Smooth muscle cell (in vitro differentiated cells): ENCODE measurements around the gene CADM4. TPM values are rescaled to one million over a fixed set of nuclear protein-coding genes. Genes with fewer than 3 reads are reported as not detected.

Source experiments
- DNase-seq: peaks from one replicate; lab custom pipeline; 2025; ENCODE audit not compliant: unreplicated experiment; lab: John Stamatoyannopoulos, UW
- H2AFZ ChIP-seq: fragments of 200-600 bp; sonication (generic); 2 replicates; pipeline ENCODE4 v1.6.0; 2016; ENCODE audit warnings: antibody characterized with exemption, low read depth, mild to moderate bottlenecking
- H3F3A ChIP-seq: fragments of 200-600 bp; sonication (generic); 2 replicates; pipeline ENCODE4 v1.6.0; 2017; ENCODE audit warnings: antibody characterized with exemption, low read depth
- H3K27ac ChIP-seq: fragments of 200-600 bp; sonication (generic); 2 replicates; pipeline ENCODE4 v1.5.1; 2016; ENCODE audit warnings: low read depth, mild to moderate bottlenecking
- H3K27me3 ChIP-seq: fragments of 200-600 bp; sonication (generic); 2 replicates; pipeline ENCODE4 v1.6.1; 2016; ENCODE audit warnings: low read depth, mild to moderate bottlenecking
- H3K36me3 ChIP-seq: fragments of 200-600 bp; sonication (generic); 2 replicates; pipeline ENCODE4 v1.5.1; 2016; ENCODE audit warnings: low read depth
- H3K4me1 ChIP-seq: fragments of 200-600 bp; sonication (generic); 2 replicates; pipeline ENCODE4 v1.5.1; 2016; ENCODE audit warnings: low read depth
- H3K4me2 ChIP-seq: fragments of 200-600 bp; sonication (generic); 2 replicates; pipeline ENCODE4 v1.6.0; 2016; ENCODE audit warnings: mild to moderate bottlenecking
- H3K4me3 ChIP-seq: fragments of 200-600 bp; sonication (generic); 2 replicates; pipeline ENCODE4 v1.5.1; 2016; ENCODE audit warnings: mild to moderate bottlenecking
- H3K79me2 ChIP-seq: fragments of 200-600 bp; sonication (generic); 2 replicates; pipeline ENCODE4 v1.6.0; 2016; ENCODE audit warnings: low read depth, mild to moderate bottlenecking
- H3K9ac ChIP-seq: fragments of 200-600 bp; sonication (generic); 2 replicates; pipeline ENCODE4 v1.6.0; 2016; ENCODE audit warnings: low read depth
- H3K9me3 ChIP-seq: fragments of 200-600 bp; sonication (generic); replicated peaks from 2 replicates; pipeline ENCODE4 v1.5.1; 2016; ENCODE audit warnings: low read depth
- H4K20me1 ChIP-seq: fragments of 200-600 bp; sonication (generic); 2 replicates; pipeline ENCODE4 v1.6.0; 2016; ENCODE audit warnings: low read depth
- CTCF ChIP-seq: fragments of 200-600 bp; sonication (generic); IDR thresholded peaks from 2 replicates; pipeline ENCODE4 v1.5.1; 2017; ENCODE audit warnings: borderline replicate concordance, mild to moderate bottlenecking, antibody characterized with exemption; ENCODE audit not compliant: insufficient read depth, poor library complexity, severe bottlenecking
- WGBS: methylation state at CpG from one replicate; pipeline ENCODE4 v1.1.7; 2016; ENCODE audit warnings: low lambda C conversion rate; 5-methylcytosine and 5-hydroxymethylcytosine counted together
- polyA plus RNA-seq: library from polyadenylated mRNA; unstranded; fragments of >200 nt; fragmentation: Nextera tagmentation; extraction: Ambion mirVana; gene quantifications from 2 replicates; pipeline ENCODE4 v1.2.1, GENCODE V29; 2016
- total RNA-seq: library from RNA; depleted of rRNA; stranded (reverse); fragments of >200 nt; gene quantifications from 2 replicates; pipeline ENCODE4 v1.2.3, GENCODE V29; 2014

CADM4 gene
- total and polyA plus RNA-seq, 2 experiments from 2014 or later = 1.9 to 2.4 TPM

GRCh38 chr19:43624933-43625332, 14.7 kb downstream of the CADM4 start:
- Histone ChIP-seq H3K27ac (no peak overlapping the region), H3K36me3 (no peaks in the 10 kb centered on the region), H3K9me3 (no peaks in the 10 kb centered on the region), H3K4me2 (no peak overlapping the region), H2AFZ (no peak overlapping the region), H3K9ac (no peak overlapping the region), H3F3A (no peaks in the 10 kb centered on the region), H3K79me2 (no peaks in the 10 kb centered on the region), H4K20me1 (no peaks in the 10 kb centered on the region), H3K4me1 (peaks cover 5% of the 10 kb centered on the region), H3K4me3 (no peak overlapping the region), H3K27me3 (no peaks in the 10 kb centered on the region)
- 14% methylated on average over 28 of the region's 30 CpGs for WGBS
- peak; percentile 23 for TF ChIP-seq CTCF
- DNase-seq = no peak

DNA sequence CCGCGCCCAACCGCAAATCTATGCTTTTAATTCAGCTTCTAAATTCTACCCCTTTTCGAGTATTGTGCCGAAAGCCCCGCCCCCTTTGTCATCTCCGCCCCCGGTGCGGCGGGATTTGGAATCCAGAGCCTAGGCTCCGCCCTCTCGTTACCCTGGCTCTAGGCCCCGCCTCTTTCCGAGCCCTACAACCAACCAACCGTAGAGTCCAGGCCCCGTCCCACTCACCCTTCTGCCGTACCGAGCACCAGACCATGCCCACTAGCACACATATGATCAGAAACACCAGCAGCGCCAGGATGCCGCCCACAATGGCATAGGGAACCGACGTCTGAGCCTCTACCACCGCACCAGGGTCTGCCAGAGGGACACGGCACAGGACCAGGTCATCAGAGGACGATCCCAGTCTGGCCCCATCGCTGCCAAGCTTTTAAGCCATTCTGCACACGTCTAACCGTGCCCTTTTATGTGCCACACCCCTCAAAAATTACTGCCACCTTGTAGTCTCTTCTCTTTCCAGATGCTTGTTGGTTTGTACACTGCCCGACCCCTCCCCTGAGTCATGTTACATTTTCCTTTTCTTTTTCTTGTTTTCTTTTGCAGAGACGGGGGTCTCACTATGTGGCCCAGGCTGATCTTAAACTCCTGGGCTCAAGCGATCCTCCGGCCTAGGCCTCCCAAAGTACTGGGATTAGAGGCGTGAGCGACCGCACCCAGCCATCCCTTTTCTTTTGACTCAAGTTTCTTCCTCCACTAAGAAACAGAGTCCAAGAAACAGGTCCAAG, 15.6 kb downstream of the CADM4 start:
- H3K79me2 ChIP-seq = no peaks in the 10 kb centered on the region
- TF ChIP-seq CTCF = no peak
- WGBS = 92% methylated on average over 35 of the region's 35 CpGs
- DNase-seq = no peak
- no peaks in the 10 kb centered on the region for H4K20me1 ChIP-seq
- H3K9me3 ChIP-seq = no peaks in the 10 kb centered on the region
- H3F3A ChIP-seq = no peaks in the 10 kb centered on the region
- H3K27me3 ChIP-seq = no peaks in the 10 kb centered on the region
- H2AFZ ChIP-seq = no peak overlapping the region
- H3K4me2 ChIP-seq = no peak overlapping the region
- H3K36me3 ChIP-seq = no peaks in the 10 kb centered on the region
- no peak overlapping the region for H3K27ac ChIP-seq
- H3K4me1 ChIP-seq = peaks cover 5% of the 10 kb centered on the region
- H3K4me3 ChIP-seq = no peak overlapping the region
- no peak overlapping the region for H3K9ac ChIP-seq

DNA sequence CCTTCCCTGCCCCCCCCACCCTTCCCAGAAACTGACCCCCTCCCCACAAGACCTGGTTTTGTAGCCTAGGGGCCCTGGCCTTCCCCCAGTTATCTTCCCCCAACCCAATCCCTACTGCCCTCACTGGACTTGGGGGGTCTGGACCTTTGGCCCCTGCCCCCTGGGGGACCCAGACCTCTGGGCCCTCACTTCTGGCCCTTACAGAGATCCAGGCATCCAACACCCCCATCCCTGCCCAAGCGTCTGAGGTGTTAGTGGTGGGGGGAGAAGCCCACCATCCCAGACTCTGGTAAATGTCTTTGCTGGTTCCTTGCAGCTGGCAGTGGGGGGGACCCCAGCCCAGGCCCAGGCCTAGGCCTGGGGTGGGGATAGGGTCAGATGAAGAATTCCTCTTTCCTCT, 16.7 kb downstream of the CADM4 start:
- no peak overlapping the region for H3K4me2 ChIP-seq
- 88% methylated on average over 1 of the region's 1 CpG for WGBS
- H2AFZ ChIP-seq = no peak overlapping the region
- H3K79me2 ChIP-seq = peaks cover 9% of the 10 kb centered on the region
- no peak for DNase-seq
- no peak for TF ChIP-seq CTCF
- H3K4me3 ChIP-seq = no peak overlapping the region
- H3K27ac ChIP-seq = no peak overlapping the region
- no peaks in the 10 kb centered on the region for H3K27me3 ChIP-seq
- H4K20me1 ChIP-seq = no peaks in the 10 kb centered on the region
- no peaks in the 10 kb centered on the region for H3K9me3 ChIP-seq
- peaks cover 14% of the 10 kb centered on the region for H3K4me1 ChIP-seq
- no peaks in the 10 kb centered on the region for H3F3A ChIP-seq
- H3K36me3 ChIP-seq = no peaks in the 10 kb centered on the region
- H3K9ac ChIP-seq = no peak overlapping the region

DNA sequence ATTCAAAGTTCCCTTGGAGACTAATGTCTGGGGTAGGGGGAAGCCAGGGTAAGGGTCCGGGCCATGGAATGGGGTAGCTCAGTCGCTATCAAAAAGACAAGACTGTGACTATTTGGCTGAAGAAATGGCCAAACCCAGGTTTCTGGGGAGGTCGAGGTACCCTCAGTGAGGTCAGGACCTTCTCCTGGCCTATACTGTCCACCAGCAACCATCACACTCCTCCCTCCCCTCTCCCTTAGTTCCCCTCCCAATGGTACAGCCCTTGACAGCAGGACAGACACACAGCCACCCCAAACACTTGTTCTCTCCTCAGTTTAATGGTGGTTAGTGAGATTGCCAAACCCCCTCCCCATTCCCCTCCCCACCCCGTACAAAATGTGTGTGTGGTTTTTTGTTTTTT, 17.6 kb downstream of the CADM4 start:
- Histone ChIP-seq H3K27me3 (no peaks in the 10 kb centered on the region), H3F3A (no peaks in the 10 kb centered on the region), H3K36me3 (no peaks in the 10 kb centered on the region), H3K27ac (no peak overlapping the region), H3K4me1 (peaks cover 14% of the 10 kb centered on the region), H3K79me2 (peaks cover 17% of the 10 kb centered on the region), H2AFZ (no peak overlapping the region), H3K9ac (no peak overlapping the region), H3K9me3 (no peaks in the 10 kb centered on the region), H4K20me1 (no peaks in the 10 kb centered on the region), H3K4me3 (no peak overlapping the region), H3K4me2 (no peak overlapping the region)
- DNase-seq = no peak
- no peak for TF ChIP-seq CTCF
- WGBS = 95% methylated on average over 4 of the region's 4 CpGs
